ENCODE measurements around the gene POR. TPM values are rescaled to one million over a fixed set of nuclear protein-coding genes. Genes with fewer than 3 reads are reported as not detected.
A peak's percentile ranks its signal among the peaks of the same experiment; 100 is the strongest.

Gene POR
- total RNA-seq, 2 experiments from 2014 or later: 22.8 to 25.2 TPM

- Mint-ChIP-seq H3K4me3 (peak overlapping the region; percentile 8), H3K27ac (no peak overlapping the region), H3K4me1 (ENCODE audit: low read depth) (peaks cover 41% of the 10 kb centered on the region), H3K9me3 (no peaks in the 10 kb centered on the region), H3K36me3 (ENCODE audit: low read depth) (no peaks in the 10 kb centered on the region), H3K27me3 (no peaks in the 10 kb centered on the region)
- TF ChIP-seq, protein P1, sequence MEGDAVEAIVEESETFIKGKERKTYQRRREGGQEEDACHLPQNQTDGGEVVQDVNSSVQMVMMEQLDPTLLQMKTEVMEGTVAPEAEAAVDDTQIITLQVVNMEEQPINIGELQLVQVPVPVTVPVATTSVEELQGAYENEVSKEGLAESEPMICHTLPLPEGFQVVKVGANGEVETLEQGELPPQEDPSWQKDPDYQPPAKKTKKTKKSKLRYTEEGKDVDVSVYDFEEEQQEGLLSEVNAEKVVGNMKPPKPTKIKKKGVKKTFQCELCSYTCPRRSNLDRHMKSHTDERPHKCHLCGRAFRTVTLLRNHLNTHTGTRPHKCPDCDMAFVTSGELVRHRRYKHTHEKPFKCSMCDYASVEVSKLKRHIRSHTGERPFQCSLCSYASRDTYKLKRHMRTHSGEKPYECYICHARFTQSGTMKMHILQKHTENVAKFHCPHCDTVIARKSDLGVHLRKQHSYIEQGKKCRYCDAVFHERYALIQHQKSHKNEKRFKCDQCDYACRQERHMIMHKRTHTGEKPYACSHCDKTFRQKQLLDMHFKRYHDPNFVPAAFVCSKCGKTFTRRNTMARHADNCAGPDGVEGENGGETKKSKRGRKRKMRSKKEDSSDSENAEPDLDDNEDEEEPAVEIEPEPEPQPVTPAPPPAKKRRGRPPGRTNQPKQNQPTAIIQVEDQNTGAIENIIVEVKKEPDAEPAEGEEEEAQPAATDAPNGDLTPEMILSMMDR (IDR thresholded peaks at IDR 0.05): no peak
- CTCF ChIA-PET: interaction anchor here (0.8 to 4.3 kb wide), 5 partner anchors 8 to 104 kb away, joined by 3 to 23 read pairs (median 4); no protein-coding TSS in a partner anchor
- DNase-seq (no peak), ATAC-seq (no peak)
- POLR2A ChIA-PET: interaction anchor here (0.7 kb wide), 1 partner anchor 76 kb away, joined by 3 read pairs; no protein-coding TSS in a partner anchor
- intact Hi-C loops (cut with micrococcal nuclease): loop anchor here (10.0 kb wide), 1 partner anchor 52 kb away; no protein-coding TSS in a partner anchor
Observed at GRCh38 chr7:75916685-75917634, 2.0 kb downstream of the POR start.

GRCh38 chr7:75920431-75921161 lies 5.6 kb downstream of the POR start:
- ATAC-seq (peak; percentile 77), DNase-seq (peak; percentile 52)
- H3K27ac Mint-ChIP-seq: no peak overlapping the region
- ChIA-PET POLR2A (no interaction called here), CTCF (interaction anchor here (0.6 to 1.0 kb wide), 2 partner anchors 44 to 100 kb away, joined by 3 read pairs; no protein-coding TSS in a partner anchor)
- H3K4me1 Mint-ChIP-seq (ENCODE audit: low read depth): peaks cover 39% of the 10 kb centered on the region
- intact Hi-C loops (cut with micrococcal nuclease): no loop called here
- no peak overlapping the region for H3K4me3 Mint-ChIP-seq
- H3K9me3 Mint-ChIP-seq: no peaks in the 10 kb centered on the region
- no peaks in the 10 kb centered on the region for H3K27me3 Mint-ChIP-seq
- no peaks in the 10 kb centered on the region for H3K36me3 Mint-ChIP-seq (ENCODE audit: low read depth)
- TF ChIP-seq, protein P1 (IDR thresholded peaks at IDR 0.05): no peak

- no peak for DNase-seq
- no peak for ATAC-seq
- TF ChIP-seq, protein P1 (IDR thresholded peaks at IDR 0.05): no peak
- H3K4me1 Mint-ChIP-seq (ENCODE audit: low read depth): peaks cover 30% of the 10 kb centered on the region
- no peak overlapping the region for H3K4me3 Mint-ChIP-seq
- no peak overlapping the region for H3K27ac Mint-ChIP-seq
- ChIA-PET POLR2A (no interaction called here), CTCF (interaction anchor here (0.8 kb wide), 1 partner anchor 55 kb away, joined by 4 read pairs; no protein-coding TSS in a partner anchor)
- H3K9me3 Mint-ChIP-seq: no peaks in the 10 kb centered on the region
- H3K36me3 Mint-ChIP-seq (ENCODE audit: low read depth): no peaks in the 10 kb centered on the region
- intact Hi-C loops (cut with micrococcal nuclease): no loop called here
- H3K27me3 Mint-ChIP-seq: no peaks in the 10 kb centered on the region
Observed at GRCh38 chr7:75921479-75921878, 6.5 kb downstream of the POR start.

DNA sequence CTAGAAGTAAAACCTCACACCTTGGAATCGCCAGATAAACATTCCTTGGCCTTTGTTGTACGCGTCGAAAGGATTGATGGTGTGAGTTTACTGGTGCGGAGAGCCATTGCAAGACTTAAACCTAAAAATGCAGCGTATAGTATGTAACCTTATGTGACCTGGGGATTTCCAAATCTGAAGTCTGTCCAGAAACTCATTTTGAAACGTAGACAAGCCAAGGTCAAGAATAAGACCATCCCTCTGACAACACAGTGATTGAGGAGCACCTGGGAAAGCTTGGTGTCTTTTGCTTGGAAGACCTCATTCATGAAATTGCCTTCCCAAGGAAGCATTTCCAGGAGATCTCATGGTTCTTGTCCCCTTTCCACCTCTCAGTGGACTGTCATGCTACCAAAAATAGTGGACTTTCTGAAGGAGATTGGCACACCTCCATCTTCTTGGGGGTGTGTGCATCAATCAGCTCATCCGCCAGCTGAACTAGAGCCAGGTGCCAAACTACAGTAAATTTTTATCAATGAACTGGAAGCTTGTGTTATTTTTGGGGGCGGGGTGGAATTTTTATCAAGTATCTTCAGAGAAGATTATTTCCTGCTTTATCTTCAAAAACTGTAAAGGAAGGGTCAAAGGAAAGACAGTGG lies 8.1 kb downstream of the POR start:
- intact Hi-C loops (cut with micrococcal nuclease): no loop called here
- DNase-seq (no peak), ATAC-seq (no peak)
- H3K36me3 Mint-ChIP-seq (ENCODE audit: low read depth): no peaks in the 10 kb centered on the region
- peaks cover 27% of the 10 kb centered on the region for H3K4me1 Mint-ChIP-seq (ENCODE audit: low read depth)
- ChIA-PET CTCF (interaction anchor here (1.2 kb wide), 1 partner anchor 9 kb away, joined by 3 read pairs; no protein-coding TSS in a partner anchor), POLR2A (no interaction called here)
- TF ChIP-seq, protein P1 (IDR thresholded peaks at IDR 0.05): no peak
- H3K9me3 Mint-ChIP-seq: no peaks in the 10 kb centered on the region
- no peaks in the 10 kb centered on the region for H3K27me3 Mint-ChIP-seq
- H3K4me3 Mint-ChIP-seq: no peak overlapping the region
- no peak overlapping the region for H3K27ac Mint-ChIP-seq

Measured in activated CD8-positive, alpha-beta T cell treated with anti-CD3 and anti-CD28 coated beads for 36 hours (primary cell).